ENCODE results near the gene GAS6.
"Not testable (repeated sequence)": the region's sequence is repeated elsewhere in the genome, so short reads cannot be mapped to it uniquely, and the experiment has no call there.

GAS6 gene

GRCh38 chr13:113791761-113792160, 72.1 kb downstream of the GAS6 start:
- no peak for TF ChIP-seq CTCF (IDR thresholded peaks at IDR 0.05; ENCODE audit: low read length, missing control alignments)
- H3K4me3 ChIP-seq (replicated peaks; ENCODE audit: low read depth, low read length): no peak overlapping the region
- DNase-seq (ENCODE audit: low read depth): no peak

GRCh38 chr13:113791226-113791625, 72.7 kb downstream of the GAS6 start:
- no peak for DNase-seq (ENCODE audit: low read depth)
- no peak for TF ChIP-seq CTCF (IDR thresholded peaks at IDR 0.05; ENCODE audit: low read length, missing control alignments)
- H3K4me3 ChIP-seq (replicated peaks; ENCODE audit: low read depth, low read length): no peak overlapping the region

- H3K4me3 ChIP-seq (replicated peaks; ENCODE audit: low read depth, low read length); DNase-seq (ENCODE audit: low read depth): not testable (repeated sequence)
Observed at GRCh38 chr13:113789931-113790330, 73.9 kb downstream of the GAS6 start.

- no peak for DNase-seq (ENCODE audit: low read depth)
- no peak for TF ChIP-seq CTCF (IDR thresholded peaks at IDR 0.05; ENCODE audit: low read length, missing control alignments)
- no peak overlapping the region for H3K4me3 ChIP-seq (replicated peaks; ENCODE audit: low read depth, low read length)
Observed at GRCh38 chr13:113789167-113789566, 74.7 kb downstream of the GAS6 start.

GRCh38 chr13:113788413-113789135, 75.3 kb downstream of the GAS6 start:
- TF ChIP-seq CTCF (IDR thresholded peaks at IDR 0.05; ENCODE audit: low read length, missing control alignments): no peak
- DNase-seq (ENCODE audit: low read depth): no peak

GRCh38 chr13:113787694-113788093, 76.2 kb downstream of the GAS6 start:
- TF ChIP-seq CTCF (IDR thresholded peaks at IDR 0.05; ENCODE audit: low read length, missing control alignments): no peak
- no peak for DNase-seq (ENCODE audit: low read depth)
- no peak overlapping the region for H3K4me3 ChIP-seq (replicated peaks; ENCODE audit: low read depth, low read length)

More at GRCh38 chr13:113788413-113789135, 75.3 kb downstream of the GAS6 start:
- no peak overlapping the region for H3K4me3 ChIP-seq (replicated peaks; ENCODE audit: low read depth, low read length)

- peak; percentile 73 for DNase-seq (ENCODE audit: low read depth)
- no peak overlapping the region for H3K4me3 ChIP-seq (replicated peaks; ENCODE audit: low read depth, low read length)
- TF ChIP-seq CTCF (IDR thresholded peaks at IDR 0.05; ENCODE audit: low read length, missing control alignments): no peak
Observed at GRCh38 chr13:113786262-113786841, 77.5 kb downstream of the GAS6 start.

Data from fibroblast of pulmonary artery (primary cell).